HG03571 (cell line): Measurements from ENCODE around the gene MAPKBP1.
"Not testable (repeated sequence)": the region's sequence is repeated elsewhere in the genome, so short reads cannot be mapped to it uniquely, and the experiment has no call there.

Source experiments
- ATAC-seq: cut with Tn5 transposase; IDR thresholded peaks from one replicate; pipeline ENCODE4 v1.9.1; 2021; ENCODE audit not compliant: unreplicated experiment

MAPKBP1 gene

GRCh38 chr15:41824062-41824745 lies 49.9 kb downstream of the MAPKBP1 start:
- no peak for ATAC-seq

DNA sequence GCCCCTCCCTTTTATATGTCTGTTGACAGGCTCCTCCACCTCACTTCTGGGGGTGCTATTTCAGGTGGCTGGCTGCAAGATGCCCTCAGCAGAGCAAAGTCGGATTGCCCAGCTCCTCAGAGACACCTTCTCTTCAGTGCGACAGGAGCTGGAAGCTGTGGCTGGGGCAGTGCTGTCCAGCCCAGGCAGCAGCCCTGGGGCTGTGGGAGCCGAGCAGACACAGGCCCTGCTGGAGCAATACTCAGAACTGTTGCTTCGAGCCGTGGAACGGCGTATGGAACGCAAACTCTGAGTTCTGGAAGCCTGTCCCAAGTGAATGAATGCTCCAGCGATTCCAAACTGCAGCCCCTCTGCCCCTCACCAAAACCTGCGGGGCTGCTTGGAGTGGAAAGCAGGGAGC lies 50.9 kb downstream of the MAPKBP1 start:
- ATAC-seq = no peak

DNA sequence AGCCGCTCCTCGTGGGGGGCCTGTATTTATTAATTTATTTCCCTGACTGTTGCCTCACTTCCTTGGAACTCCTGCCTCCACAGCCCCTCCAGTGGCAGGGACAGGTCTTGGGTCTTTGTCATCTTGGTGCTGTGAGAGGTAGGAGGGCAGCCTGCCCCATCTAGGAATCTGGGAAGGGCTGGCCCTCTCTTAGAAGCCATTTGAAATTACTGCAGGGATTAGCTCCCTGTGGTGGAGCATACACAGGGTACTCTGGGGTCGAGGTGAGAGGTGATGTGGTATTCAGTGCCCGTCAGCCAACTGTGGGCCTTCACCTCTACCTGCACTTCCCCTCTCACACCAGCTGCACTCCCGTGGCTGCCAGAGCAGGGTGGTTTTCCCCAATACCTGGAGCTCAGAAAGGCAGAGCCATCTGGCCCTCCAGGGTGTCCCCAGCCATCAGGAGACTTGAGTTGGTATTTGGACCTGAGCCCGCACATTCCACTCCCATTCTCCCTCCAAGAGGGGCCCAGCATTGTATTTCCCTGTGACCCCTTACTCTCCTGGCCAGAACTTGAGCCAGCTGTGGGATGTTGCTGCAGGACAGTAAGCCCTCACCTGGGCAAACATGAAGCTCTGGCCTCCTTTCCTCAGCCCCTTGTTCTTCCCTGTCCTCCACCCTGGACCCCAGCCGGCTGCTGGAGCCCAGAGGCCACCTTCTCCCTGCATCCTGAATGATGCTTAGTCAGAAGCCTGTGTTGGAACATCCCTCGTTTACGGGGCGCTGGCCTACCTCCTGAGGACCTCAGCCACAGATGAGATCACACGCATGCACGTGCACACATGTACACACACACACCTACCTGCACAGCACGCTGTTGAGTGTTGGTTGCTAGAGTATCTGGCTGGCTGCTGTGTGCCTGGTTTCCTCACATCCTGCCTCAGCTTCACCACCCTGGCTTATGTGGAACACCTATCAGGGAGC lies 51.6 kb downstream of the MAPKBP1 start:
- ATAC-seq = no peak

DNA sequence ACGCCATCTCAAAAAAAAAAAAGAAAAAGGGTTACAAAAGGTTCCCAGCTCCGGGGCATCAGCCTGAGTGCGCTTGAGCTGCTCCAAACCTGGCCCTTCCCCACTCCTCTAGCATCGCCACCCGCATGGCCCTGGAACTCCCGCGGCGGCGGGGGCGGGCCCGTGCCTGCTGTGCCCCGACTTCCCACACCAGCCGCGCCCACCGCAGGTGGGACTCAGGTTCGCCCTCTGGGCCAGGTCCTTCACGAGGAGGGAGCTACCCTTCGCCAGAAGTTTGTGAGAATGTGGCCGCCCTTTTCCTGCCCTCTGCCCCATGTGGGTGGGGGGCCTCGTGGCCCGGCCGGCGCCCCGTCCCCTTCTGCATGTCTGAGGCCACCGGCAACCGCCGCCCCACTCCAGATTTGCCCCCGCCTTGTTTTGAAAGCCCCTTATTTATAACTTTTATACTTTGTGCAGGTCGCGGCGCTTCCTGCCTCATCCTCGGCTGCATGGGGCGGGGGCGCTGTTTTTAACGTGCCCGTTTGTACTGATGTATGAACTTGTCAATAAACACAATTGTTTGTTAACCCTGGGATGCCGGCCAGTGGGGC lies 53.1 kb downstream of the MAPKBP1 start:
- ATAC-seq = no peak

DNA sequence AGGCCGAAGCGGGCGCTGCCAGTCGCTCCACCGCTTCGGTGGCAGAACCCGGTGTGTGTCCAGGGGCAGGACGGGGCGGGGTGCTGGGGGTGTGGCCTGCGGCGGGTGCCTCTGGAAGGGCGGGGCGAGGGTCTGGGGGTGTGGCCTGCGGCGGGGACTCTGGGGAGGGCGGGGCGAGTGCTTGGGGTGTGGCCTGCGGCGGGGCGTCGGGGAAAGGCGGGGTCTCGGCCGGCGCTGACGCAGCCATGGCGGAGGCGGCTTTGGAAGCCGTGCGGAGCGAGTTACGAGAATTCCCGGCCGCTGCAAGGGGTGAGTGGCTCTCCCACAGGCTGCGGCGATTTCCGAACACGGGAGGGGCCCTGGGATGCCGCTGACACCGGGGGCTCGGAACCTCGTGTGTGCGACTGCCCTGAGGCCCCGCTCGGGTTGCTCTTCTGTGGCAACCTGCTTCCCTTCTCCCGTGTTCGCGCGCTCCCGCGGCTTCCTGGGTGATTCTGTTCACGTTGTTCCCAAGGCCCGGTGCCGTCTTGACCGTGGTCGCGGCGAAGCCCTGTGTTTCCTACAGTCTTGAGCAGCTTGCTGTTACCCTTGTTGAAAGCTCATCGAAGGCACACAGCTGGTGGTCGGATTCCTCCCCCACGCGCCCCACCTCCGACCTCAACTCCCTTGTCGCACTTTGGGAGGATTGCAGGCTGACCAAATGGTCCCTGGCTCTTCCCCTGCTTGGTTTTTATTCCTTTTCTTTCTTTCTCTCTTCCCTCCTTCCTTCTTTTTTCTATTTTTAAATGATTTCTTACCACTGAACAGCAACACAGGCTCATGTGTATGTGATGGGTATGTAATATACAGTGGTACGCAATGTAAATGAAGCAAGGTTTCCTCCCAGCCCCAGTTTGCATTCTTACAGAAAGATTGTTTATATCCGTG lies 53.9 kb downstream of the MAPKBP1 start, which contains the start of gene JMJD7:
Gene JMJD7, plus strand, starts transcription at position 213 of the 927 bp plus-strand sequence. Its CDS starts 33 bp downstream, at position 246.
- ATAC-seq = no peak

DNA sequence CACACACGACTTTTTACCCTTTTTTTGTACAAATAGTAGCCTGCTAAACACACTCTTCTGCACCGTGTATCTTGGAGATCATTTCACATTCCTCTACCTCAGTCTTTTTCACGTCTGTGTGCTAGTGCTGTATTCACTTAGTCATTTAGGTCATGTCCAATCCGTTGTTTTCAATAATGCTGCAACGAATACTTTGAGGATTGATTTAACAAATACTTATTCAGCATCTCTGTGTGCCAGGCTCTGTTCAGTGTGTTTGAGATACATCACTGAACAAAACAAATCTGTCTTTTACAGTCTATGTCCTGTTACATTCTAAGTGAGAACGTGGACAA lies 54.5 kb downstream of the MAPKBP1 start:
- no peak for ATAC-seq

DNA sequence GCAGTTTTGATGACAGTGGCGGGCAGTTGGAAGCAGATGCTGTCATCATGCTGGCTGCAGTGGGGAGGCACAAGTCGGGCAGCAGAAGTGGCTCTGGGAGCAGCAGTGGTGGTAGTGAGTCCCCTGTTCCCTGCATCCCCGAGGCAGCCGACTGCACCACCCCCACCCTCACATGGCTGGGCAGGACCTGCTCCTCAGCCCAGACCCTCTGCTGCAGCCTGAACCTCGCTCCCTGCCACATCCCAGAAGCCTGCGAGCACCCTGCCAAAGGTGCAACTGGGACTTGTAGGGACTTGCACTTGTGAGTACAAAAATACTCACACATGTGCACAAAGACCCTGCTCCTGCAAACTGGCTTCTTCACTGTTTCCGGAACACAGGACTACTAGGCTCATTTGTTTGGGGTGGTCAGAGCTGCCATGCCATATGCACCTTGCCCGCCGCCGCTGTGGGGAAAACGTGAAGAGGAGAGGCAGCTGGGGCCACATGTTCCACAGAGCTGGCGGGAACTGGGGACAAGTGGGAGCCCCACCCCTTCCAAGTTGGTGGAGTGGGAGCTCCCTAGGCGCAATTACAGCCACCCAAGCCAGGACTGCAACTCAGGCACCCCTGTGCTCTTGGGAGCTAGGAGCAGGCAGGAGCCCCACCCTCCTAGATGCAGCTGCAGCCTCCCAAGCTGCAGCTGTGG lies 55.8 kb downstream of the MAPKBP1 start:
- ATAC-seq = no peak

DNA sequence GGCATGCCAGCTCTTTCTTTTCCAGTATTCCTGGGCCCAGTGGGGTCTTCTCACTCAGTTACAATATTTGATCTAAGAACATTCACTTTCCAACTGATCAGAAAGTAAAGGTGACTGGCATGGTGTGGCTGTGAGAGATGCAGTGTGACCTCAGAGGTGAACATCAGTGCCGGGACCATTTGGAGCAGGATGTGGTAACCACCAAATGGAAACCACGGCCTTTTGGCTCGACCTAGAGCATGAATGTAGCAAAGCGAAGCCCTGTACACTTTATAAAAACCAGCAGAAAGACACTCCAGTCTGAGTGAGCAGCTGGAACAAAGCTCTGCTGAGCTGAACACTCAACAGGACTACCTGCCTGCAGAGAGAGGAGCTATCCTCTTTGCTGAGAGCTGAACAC lies 57.0 kb downstream of the MAPKBP1 start:
- ATAC-seq = not testable (repeated sequence)

DNA sequence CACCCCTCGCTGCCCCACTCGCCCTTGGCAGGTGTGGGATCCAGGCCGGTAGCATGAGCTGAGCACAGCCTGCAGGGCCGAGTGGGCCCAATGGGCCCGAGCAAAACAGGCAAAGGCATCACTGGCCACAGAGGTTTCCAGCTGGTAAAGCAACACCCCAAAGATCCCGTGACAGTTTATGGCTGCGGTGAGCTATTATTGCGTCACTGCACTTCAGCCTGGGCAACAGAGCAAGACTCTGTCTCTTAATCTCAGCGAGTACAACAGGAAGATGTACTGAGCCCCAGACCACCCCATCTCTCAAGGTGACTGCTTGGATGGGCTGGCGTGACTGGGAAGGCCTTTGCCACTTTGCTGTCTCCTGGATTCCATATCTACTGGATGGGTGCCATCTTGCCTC lies 57.9 kb downstream of the MAPKBP1 start:
- ATAC-seq = no peak

DNA sequence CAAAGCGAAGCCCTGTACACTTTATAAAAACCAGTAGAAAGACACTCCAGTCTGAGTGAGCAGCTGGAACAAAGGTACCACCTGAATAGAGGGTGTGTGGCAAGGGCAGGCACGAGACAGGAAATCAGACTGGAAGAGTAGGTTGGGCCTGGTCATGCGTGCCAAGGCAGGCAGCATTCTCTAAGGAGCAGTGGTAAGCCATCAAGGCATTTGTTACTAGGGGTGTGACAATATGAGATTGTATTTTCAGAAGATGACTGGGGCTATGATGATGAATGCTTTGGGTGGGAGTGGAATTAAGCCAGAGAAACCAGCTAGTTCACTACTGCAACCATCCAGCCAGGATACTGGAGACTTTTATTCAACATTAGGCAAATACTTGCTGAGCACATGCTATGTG lies 58.6 kb downstream of the MAPKBP1 start:
- ATAC-seq = no peak

DNA sequence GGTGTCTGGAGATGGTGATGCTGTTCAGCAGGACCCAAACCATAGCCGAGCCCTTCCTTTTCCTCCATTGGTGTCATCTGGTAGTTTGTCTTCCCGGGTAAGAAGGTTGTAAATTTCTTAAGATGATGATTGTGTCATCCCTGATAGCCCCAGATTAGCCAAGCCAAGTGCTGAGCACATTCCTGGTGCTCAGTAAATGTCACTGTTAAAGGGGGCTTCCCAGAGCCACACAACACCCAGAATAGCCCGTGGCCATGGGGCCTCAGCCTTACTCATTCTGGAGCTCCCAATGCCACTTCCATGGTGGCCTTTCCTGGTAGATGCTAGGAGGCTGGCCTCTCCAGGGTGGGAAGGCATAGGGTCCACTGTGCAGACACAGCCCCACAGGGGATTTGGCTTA lies 59.8 kb downstream of the MAPKBP1 start:
- no peak for ATAC-seq

DNA sequence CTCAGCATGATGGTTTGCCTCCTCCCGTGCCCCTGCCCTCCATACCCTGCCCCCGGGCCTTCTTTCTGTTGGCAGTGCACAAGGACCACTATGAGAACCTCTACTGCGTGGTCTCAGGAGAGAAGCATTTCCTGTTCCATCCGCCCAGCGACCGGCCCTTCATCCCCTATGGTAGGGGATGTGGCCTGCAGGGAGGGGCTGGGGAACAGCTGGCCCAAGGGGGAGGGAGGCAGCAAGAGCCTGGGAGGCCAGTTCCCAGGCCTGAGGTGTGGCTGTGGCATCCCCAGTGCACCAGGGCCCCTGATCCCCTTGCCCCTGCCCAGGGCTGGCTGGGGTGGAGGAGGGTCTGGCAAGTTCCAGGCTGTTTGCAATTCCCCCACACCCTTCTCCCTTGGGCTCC lies 61.8 kb downstream of the MAPKBP1 start:
- ATAC-seq = no peak

DNA sequence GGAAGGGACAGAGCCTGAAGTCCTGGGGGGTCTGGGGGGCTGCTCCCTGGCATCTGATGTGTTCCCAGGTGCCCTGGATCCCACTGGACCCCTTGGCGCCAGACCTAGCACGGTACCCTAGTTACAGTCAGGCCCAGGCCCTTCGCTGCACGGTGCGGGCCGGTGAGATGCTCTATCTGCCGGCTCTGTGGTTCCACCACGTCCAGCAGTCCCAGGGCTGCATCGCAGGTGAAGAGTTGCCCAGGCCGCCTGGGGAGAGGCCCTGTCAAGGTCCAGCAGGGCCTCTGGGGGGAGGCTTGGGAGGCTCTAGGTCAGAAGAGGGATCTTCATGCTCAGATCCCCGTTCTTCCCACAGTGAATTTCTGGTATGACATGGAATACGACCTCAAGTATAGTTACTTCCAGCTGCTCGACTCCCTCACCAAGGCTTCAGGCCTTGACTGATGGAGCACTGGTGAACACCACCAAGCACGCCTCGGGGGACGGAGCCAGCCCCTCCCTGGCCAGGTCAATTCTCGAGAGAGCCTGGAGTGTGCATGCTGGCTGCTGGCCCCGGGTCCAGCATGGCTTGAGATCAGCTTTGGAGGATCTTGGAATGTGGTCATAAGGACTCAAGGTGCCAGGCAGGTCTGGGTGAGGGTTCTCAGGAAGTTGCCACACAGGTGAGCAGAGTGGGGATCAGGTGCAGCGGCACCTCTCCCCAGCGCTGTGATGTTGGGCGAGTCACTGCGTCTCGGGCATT lies 62.6 kb downstream of the MAPKBP1 start:
- no peak for ATAC-seq

GRCh38 chr15:41838400-41838897 lies 64.2 kb downstream of the MAPKBP1 start, which contains the start of gene PLA2G4B:
Gene PLA2G4B, plus strand, starts transcription at chr15:41838847. Its CDS starts 67 bp downstream, at chr15:41838914.
- no peak for ATAC-seq

DNA sequence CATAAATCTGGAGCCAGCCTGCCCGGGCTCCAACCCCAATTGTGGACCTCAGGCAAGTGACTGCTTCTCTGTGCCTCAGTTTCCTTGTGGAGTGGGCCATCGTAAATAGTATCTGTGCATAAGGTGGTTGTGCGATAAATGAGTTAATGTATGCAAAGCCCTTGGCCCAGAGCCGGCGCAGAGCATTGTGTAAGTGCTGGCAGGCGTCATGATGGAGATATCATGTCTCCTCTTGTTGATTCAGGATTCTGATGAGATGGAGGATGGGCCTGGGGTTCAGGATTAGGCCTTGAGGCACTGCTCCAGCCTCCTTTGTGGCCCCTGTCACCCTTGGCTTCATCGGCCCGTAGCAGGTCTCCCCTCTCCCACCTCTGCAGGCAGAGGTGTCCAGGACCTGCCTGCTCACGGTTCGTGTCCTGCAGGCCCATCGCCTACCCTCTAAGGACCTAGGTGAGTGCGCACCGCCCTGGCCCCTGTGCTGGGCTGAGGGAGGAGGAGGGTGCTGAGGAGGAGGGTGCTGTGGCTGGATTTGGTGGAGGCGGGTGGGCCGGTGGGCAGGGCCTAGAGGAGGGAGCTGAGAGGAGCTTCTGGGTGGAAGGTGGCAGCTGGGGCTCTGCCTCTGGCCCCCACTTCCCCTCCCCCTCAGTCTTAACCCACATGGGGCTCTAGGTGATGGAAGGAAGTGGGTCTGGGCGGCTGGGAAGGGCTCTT lies 65.7 kb downstream of the MAPKBP1 start:
- ATAC-seq = no peak

DNA sequence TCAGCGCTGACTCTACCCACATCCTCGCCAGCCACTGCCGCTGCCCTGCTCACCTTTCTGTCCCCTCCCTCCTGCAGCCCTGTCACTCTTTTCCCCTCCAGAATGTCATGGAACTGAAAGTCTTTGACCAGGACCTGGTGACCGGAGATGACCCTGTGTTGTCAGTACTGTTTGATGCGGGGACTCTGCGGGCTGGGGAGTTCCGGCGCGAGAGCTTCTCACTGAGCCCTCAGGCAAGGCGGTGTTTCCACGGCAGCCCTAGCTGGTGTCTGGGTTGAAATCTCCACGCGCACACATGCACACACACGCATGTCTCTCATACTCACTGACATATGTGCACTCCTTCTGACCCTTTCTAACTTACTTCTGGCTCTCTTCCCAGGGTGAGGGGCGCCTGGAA lies 66.4 kb downstream of the MAPKBP1 start:
- no peak for ATAC-seq

DNA sequence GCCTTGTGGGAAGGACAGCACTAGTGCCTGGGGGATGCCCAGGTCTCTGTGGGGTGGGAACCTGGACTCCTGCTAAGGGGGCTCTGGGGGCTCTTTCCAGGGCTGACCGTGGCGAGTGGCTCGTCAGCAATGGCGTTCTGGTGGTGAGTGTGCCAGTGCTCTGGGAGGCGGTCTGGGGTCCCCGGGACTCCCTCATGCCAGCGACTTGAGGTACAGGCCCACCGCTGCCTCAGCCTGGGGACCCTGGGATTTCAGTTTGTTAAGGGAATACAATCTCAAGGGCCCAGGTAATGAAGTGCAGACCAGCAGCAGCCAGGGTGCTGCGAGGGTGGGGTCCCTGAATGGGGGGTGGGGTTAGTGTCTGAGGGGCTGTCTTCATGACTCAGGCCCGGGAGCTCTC lies 66.8 kb downstream of the MAPKBP1 start:
- ATAC-seq = no peak

- ATAC-seq = no peak
Observed at GRCh38 chr15:41842229-41842628, 67.9 kb downstream of the MAPKBP1 start.

- ATAC-seq = no peak
Observed at GRCh38 chr15:41843571-41843970, 69.3 kb downstream of the MAPKBP1 start.
